Stimulated activated CD8-positive, alpha-beta memory T cell treated with anti-CD3 and anti-CD28 coated beads, Interleukin-12 subunit alpha, Interleukin-12 subunit beta, amount 100 ng/mL, for 24 hours (primary cell): ENCODE data around the gene SOX2.
"Not testable (repeated sequence)": the region's sequence is repeated elsewhere in the genome, so short reads cannot be mapped to it uniquely, and the experiment has no call there.

Experiments
- DNase-seq: peaks from one replicate; pipeline ENCODE4 v3.0.0-alpha.2; 2020; ENCODE audit errors: extremely low read depth

SOX2 gene

DNA sequence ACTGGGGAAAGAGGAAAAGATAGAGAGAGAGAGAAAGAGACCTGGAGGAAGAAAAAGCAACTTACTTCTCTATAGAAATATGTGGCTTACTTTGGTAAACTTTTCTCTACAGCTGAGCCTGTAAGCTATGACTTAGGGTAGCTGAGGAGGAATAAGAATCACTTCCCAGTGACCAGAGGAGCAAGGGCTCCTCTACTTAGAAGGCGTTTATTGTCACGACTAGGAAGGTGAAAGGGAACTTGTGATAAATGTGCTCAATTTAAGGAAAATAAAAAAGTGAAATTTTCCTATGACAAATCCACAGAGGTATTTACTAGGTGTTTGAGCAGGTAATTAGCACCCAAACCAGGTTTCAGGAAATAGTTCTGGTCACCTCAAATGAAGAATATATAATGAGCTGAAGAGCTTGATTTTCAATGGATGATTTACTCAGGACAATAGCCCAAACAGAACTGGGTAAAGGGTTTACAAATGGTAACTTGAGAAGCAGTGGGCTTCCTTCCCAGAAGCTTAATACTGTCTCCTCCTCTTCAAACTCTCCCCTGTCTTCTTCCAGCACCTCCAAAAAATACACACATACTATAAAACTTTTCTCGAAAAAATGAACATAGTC is 46.1 kb downstream of the SOX2 start:
- no peak for DNase-seq

DNA sequence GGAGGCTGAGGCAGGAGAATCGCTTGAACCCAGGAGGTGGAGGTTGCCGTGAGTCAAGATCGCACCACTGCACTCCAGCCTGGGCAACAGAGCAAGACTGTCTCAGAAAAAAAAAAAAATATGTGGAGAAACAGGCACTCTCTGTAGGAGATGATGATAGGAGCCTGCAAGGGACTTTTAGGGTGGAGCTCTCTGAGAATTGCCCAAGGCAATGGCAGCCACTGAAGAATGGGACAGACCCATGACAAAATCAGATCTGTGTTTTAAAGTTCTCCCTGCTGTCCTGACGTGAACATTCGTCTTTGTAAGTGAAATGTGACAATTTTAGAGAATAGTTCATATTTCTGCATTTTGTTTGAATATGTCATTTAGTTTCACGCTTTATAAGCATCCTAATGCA is 50.2 kb downstream of the SOX2 start:
- DNase-seq, result no peak

DNA sequence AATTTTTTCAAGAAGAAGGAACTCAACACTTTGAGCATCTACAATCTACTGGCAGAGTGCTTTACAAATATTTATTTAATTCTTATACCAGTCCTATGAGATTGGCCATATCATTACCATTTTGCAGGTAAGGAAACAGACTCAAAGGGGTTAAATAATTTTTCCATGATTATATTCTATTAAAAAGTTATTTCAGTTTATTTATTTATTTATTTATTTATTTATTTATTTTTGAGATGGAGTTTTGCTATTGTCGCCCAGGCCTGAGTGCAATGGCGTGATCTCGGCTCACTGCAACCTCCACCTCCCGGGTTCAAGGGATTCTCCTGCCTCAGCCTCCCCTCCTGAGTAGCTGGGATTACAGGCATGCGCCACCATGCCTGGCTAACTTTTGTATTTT is 52.3 kb downstream of the SOX2 start:
- not testable (repeated sequence) for DNase-seq
